Keratinocyte (primary cell): ENCODE measurements around the gene LRFN3. TPM values are rescaled to one million over a fixed set of nuclear protein-coding genes. Genes with fewer than 3 reads are reported as not detected.

Source experiments
- DNase-seq: peaks from one replicate; pipeline ENCODE4 v3.0.0-alpha.2; 2011; ENCODE audit warnings: low read depth, missing footprints, low spot score
- FAIRE-seq: peaks from 2 replicates; lab custom pipeline; 2011; peaks lifted over from hg19 to GRCh38; lab: Jason Lieb, UNC
- H2AFZ ChIP-seq: 2 replicates; pipeline ENCODE4 v1.6.0; 2012; ENCODE audit warnings: low read length, control low read depth, inconsistent platforms; ENCODE audit not compliant: control insufficient read depth
- H3K27ac ChIP-seq: 2 replicates; pipeline ENCODE4 v1.5.1; 2011; ENCODE audit warnings: low read length; ENCODE audit not compliant: control insufficient read depth, insufficient read depth
- H3K27me3 ChIP-seq: 3 replicates; pipeline ENCODE4 v1.6.0; 2011; ENCODE audit warnings: low read length; ENCODE audit not compliant: control insufficient read depth, insufficient read depth; ENCODE audit errors: extremely low read depth
- H3K36me3 ChIP-seq, 2 experiments: 2 replicates in 1 of 2; 3 replicates in 1 of 2; pipeline ENCODE4 v1.5.1; 2011; ENCODE audit warnings: low read length in 2 of 2, mild to moderate bottlenecking in 1 of 2; ENCODE audit not compliant: control insufficient read depth in 2 of 2, insufficient read depth in 2 of 2; ENCODE audit errors: extremely low read depth in 1 of 2
- H3K4me1 ChIP-seq: 3 replicates; pipeline ENCODE4 v1.5.1; 2011; ENCODE audit warnings: low read length; ENCODE audit not compliant: control insufficient read depth, insufficient read depth; ENCODE audit errors: extremely low read depth
- H3K4me2 ChIP-seq: 3 replicates; pipeline ENCODE4 v1.6.0; 2011; ENCODE audit warnings: low read depth, low read length; ENCODE audit not compliant: control insufficient read depth, insufficient read depth; ENCODE audit errors: extremely low read depth
- H3K4me3 ChIP-seq, 3 experiments: fragments of 200-600 bp in 1 of 3; sonication (generic) in 1 of 3; 2 replicates in 2 of 3; 3 replicates in 1 of 3; pipeline ENCODE4 v1.5.1; 2011 to 2016; ENCODE audit warnings: low read length in 3 of 3, mild to moderate bottlenecking in 3 of 3, control low read depth in 2 of 3, inconsistent platforms in 1 of 3, low read depth in 1 of 3, mixed read lengths in 1 of 3, mixed run types in 1 of 3, moderate library complexity in 1 of 3; ENCODE audit not compliant: control insufficient read depth in 2 of 3, insufficient read depth in 2 of 3; ENCODE audit errors: extremely low read depth in 1 of 3
- H3K79me2 ChIP-seq: 2 replicates; pipeline ENCODE4 v1.6.0; 2012; ENCODE audit warnings: low read length; ENCODE audit not compliant: control insufficient read depth, insufficient read depth
- H3K9ac ChIP-seq: 3 replicates; pipeline ENCODE4 v1.6.0; 2011; ENCODE audit warnings: low read length; ENCODE audit not compliant: control insufficient read depth, insufficient read depth; ENCODE audit errors: extremely low read depth
- H3K9me1 ChIP-seq: 3 replicates; pipeline ENCODE4 v1.6.0; 2011; ENCODE audit warnings: low read length; ENCODE audit not compliant: control insufficient read depth, insufficient read depth; ENCODE audit errors: extremely low read depth
- H3K9me3 ChIP-seq: 2 replicates; pipeline ENCODE4 v1.5.1; 2012; ENCODE audit warnings: low read depth, low read length; ENCODE audit not compliant: control insufficient read depth
- H4K20me1 ChIP-seq: 3 replicates; pipeline ENCODE4 v1.6.0; 2011; ENCODE audit warnings: low read length; ENCODE audit not compliant: control insufficient read depth, insufficient read depth; ENCODE audit errors: extremely low read depth
- EZH2 ChIP-seq: IDR thresholded peaks from one replicate; pipeline ENCODE4 v1.6.1; 2012; ENCODE audit warnings: inconsistent platforms, mild to moderate bottlenecking, low read length, moderate library complexity
- dilution Hi-C: fragments of 300-500 bp; cut with MboI; formaldehyde crosslinking; loops from one replicate; pipeline ENCODE4 v1.7.0; 2020; ENCODE audit warnings: low sequenced_read_pairs; ENCODE audit not compliant: extremely low pct_ligation_motif_present
- polyA plus RNA-seq, 5 experiments: library from polyadenylated mRNA; depleted of rRNA in 3 of 5; stranded (reverse) in 3 of 5; stranded (forward) in 1 of 5; unstranded in 1 of 5; fragments of >200 nt; gene quantifications; 1 replicate in 1 of 5; 2 replicates in 3 of 5; 3 replicates in 1 of 5; pipeline versions ENCODE4 v1.2.1 to v1.2.3, GENCODE V29; 2011 to 2012; ENCODE audit warnings: missing spikeins in 2 of 5, low read depth in 1 of 5, low replicate concordance in 1 of 5
- TF ChIP-seq, protein P1 (sequence below), 3 experiments: IDR thresholded peaks in 1 of 3; conservative IDR thresholded peaks in 1 of 3; optimal IDR thresholded peaks in 1 of 3; 2 replicates in 2 of 3; 3 replicates in 1 of 3; pipeline versions ENCODE3 to v1.5.1; 2011; ENCODE audit warnings: low read length in 3 of 3, mild to moderate bottlenecking in 3 of 3, moderate library complexity in 2 of 3, control low read depth in 1 of 3, inconsistent platforms in 1 of 3; ENCODE audit not compliant: insufficient read depth in 2 of 3; ENCODE audit errors: extremely low read depth in 1 of 3

LRFN3 gene
- polyA plus RNA-seq, 1 donor (not counting 4 experiments of a cell fraction or from before 2014, with no cell fraction given): 0.73 TPM

DNA sequence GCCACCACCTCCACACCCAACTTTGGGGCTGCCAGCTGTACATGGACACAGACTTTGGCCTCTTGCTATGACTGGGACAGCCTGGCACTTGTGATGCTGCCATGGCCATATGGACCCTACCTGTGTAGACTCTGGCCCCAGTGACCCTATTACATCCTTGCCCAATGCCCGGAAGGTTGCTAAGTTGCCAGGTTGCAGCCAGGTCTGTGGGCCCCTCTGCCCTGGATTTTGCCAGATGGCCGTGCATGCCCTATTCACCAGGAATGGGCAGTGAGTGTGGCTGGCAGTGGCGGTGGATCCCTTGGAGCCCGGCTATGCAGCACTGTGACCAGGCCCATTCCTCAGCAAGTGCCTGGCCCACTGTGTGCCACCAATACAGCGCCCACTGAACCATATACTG is 49.9 kb downstream of the LRFN3 start:
- H3K9me1 ChIP-seq: no peaks in the 10 kb centered on the region
- H3K36me3 ChIP-seq: no peaks in the 10 kb centered on the region
- H3K9ac ChIP-seq: no peak overlapping the region
- no peak overlapping the region for H2AFZ ChIP-seq
- no peak for TF ChIP-seq EZH2
- TF ChIP-seq, protein P1, sequence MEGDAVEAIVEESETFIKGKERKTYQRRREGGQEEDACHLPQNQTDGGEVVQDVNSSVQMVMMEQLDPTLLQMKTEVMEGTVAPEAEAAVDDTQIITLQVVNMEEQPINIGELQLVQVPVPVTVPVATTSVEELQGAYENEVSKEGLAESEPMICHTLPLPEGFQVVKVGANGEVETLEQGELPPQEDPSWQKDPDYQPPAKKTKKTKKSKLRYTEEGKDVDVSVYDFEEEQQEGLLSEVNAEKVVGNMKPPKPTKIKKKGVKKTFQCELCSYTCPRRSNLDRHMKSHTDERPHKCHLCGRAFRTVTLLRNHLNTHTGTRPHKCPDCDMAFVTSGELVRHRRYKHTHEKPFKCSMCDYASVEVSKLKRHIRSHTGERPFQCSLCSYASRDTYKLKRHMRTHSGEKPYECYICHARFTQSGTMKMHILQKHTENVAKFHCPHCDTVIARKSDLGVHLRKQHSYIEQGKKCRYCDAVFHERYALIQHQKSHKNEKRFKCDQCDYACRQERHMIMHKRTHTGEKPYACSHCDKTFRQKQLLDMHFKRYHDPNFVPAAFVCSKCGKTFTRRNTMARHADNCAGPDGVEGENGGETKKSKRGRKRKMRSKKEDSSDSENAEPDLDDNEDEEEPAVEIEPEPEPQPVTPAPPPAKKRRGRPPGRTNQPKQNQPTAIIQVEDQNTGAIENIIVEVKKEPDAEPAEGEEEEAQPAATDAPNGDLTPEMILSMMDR (optimal IDR thresholded peaks at IDR 0.05 in 1 of 3, IDR thresholded peaks at IDR 0.05 in 1 of 3, conservative IDR thresholded peaks at IDR 0.05 in 1 of 3; ENCODE audit: extremely low read depth in 1 of 3, insufficient read depth in 2 of 3, low read length in 3 of 3): no peak
- no peaks in the 10 kb centered on the region for H3K79me2 ChIP-seq
- H3K27me3 ChIP-seq: peaks cover 8% of the 10 kb centered on the region
- FAIRE-seq: no peak
- no peaks in the 10 kb centered on the region for H3K4me1 ChIP-seq
- H3K9me3 ChIP-seq: no peaks in the 10 kb centered on the region
- dilution Hi-C loops: no loop called here
- H3K27ac ChIP-seq: no peak overlapping the region
- no peaks in the 10 kb centered on the region for H4K20me1 ChIP-seq
- no peak overlapping the region for H3K4me2 ChIP-seq
- DNase-seq: no peak
- no peak overlapping the region for H3K4me3 ChIP-seq

DNA sequence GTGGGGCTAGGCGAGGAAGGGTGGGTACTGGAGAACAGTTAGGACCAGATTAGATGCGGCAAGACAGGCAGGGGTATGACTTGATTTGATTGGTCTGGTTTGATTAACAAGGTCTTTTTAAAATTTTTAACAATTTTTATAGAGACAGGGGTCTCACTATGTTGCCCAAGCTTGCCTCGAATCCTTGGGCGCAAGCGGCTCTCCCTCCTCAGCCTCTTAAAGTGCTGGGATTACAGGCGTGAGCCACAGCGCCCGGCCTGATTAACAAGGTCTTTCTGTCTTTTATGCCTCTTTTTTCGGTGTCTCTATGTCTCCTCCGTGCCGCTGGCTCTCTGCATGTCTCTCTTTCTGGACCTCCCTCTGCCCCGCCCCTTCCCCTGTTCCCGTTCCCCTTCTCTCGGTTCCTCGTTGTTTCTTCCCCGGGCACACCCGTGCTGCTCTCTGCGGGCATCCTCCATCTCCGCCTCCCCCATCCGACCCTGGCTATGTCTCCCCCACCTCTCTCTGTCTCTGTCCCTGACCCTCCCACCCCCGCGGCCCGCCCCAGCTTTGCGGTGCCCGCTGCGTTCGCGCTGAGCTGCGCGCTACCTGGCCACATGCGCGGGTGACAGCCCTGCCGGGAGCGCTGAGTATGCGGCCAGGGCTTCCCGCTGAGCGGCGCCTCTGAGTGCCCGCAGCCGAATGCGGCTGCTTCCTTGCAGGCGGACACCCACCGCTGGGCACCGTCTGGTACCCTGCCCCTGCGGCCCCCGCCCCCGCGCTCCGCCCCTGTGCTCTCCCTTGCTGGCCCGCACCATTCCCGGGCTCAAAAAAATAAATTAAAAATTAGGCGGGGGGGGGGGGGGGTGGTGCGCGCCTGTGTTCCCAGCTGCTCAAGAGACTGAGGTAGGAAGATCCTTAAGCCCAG is 50.7 kb downstream of the LRFN3 start:
- H3K9me1 ChIP-seq: no peaks in the 10 kb centered on the region
- no peaks in the 10 kb centered on the region for H3K36me3 ChIP-seq
- H2AFZ ChIP-seq: no peak overlapping the region
- H3K4me1 ChIP-seq: no peaks in the 10 kb centered on the region
- FAIRE-seq (no peak), DNase-seq (no peak)
- dilution Hi-C loops: no loop called here
- H3K27me3 ChIP-seq: peaks cover 8% of the 10 kb centered on the region
- peak overlapping the region; percentile 25 for H3K4me2 ChIP-seq
- TF ChIP-seq, protein P1 (optimal IDR thresholded peaks at IDR 0.05 in 1 of 3, IDR thresholded peaks at IDR 0.05 in 1 of 3, conservative IDR thresholded peaks at IDR 0.05 in 1 of 3; ENCODE audit: extremely low read depth in 1 of 3, insufficient read depth in 2 of 3, low read length in 3 of 3): peak in 1 of 3 experiments; percentile 26
- peak; percentile 61 for TF ChIP-seq EZH2
- H3K79me2 ChIP-seq: no peaks in the 10 kb centered on the region
- H3K4me3 ChIP-seq: peak overlapping the region in 1 of 3 experiments; percentile 26
- H4K20me1 ChIP-seq: no peaks in the 10 kb centered on the region
- no peak overlapping the region for H3K27ac ChIP-seq
- no peak overlapping the region for H3K9ac ChIP-seq
- H3K9me3 ChIP-seq: no peaks in the 10 kb centered on the region
